ENCODE data around the gene BBS2.

The BBS2 gene

DNA sequence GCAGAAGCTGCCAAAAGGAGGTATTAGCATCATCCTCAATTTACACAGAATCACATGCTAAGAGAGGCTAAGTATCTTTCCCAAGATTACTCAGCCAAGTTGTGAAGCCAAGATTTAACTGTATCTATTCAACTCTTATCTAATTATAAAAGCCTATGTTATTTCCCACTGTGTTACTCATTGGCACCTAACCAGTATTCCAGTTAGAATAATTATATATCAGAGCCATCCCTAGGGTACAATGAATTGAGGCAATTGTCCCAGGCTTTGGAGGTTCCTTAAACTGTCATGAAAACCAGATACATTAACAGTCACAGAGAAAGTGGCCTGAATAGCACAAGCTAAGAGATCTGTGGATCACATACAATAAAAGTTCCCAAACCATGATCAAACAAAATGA is 83.6 kb downstream of the BBS2 start:
- TF ChIP-seq, protein P1, sequence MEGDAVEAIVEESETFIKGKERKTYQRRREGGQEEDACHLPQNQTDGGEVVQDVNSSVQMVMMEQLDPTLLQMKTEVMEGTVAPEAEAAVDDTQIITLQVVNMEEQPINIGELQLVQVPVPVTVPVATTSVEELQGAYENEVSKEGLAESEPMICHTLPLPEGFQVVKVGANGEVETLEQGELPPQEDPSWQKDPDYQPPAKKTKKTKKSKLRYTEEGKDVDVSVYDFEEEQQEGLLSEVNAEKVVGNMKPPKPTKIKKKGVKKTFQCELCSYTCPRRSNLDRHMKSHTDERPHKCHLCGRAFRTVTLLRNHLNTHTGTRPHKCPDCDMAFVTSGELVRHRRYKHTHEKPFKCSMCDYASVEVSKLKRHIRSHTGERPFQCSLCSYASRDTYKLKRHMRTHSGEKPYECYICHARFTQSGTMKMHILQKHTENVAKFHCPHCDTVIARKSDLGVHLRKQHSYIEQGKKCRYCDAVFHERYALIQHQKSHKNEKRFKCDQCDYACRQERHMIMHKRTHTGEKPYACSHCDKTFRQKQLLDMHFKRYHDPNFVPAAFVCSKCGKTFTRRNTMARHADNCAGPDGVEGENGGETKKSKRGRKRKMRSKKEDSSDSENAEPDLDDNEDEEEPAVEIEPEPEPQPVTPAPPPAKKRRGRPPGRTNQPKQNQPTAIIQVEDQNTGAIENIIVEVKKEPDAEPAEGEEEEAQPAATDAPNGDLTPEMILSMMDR (IDR thresholded peaks at IDR 0.05): no peak

More for the DNA sequence above, 83.6 kb downstream of the BBS2 start:
- DNase-seq (ENCODE audit: low spot score): no peak
- Histone ChIP-seq H3K27ac (no peak overlapping the region), H3K4me3 (no peak overlapping the region)

All from coronary artery (tissue), 2 donors.